NCI-H1436 (cell line): ENCODE measurements around the gene RAMAC.
"Not testable (repeated sequence)": the region's sequence is repeated elsewhere in the genome, so short reads cannot be mapped to it uniquely, and the experiment has no call there.

Experiments
- DNase-seq: peaks from one replicate; lab custom pipeline; 2025; lab: John Stamatoyannopoulos, UW

The RAMAC gene

DNA sequence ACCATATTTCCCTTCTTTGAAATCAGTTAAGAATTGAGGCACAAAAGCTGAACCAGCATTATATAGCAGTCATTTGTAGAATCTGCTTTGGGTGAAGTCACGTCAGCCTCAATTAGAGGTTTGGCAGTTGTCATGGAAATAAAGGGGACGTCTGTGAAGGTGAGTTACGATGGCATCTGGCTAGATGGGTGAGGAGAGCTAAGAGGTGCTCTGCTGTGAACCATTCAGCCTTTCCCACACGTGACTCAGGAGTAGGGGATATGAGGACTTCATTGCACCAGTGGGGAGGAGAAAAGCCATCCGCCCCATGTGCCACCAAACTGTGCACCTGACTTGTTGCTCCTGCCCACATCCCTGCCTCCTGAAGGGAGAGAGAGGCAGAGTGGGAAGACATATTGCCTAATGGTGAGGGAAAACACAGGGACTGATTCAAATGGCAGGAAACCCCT lies 28.2 kb downstream of the RAMAC start:
- DNase-seq = no peak

GRCh38 chr15:83015361-83015760 lies 29.4 kb downstream of the RAMAC start:
- no peak for DNase-seq

DNA sequence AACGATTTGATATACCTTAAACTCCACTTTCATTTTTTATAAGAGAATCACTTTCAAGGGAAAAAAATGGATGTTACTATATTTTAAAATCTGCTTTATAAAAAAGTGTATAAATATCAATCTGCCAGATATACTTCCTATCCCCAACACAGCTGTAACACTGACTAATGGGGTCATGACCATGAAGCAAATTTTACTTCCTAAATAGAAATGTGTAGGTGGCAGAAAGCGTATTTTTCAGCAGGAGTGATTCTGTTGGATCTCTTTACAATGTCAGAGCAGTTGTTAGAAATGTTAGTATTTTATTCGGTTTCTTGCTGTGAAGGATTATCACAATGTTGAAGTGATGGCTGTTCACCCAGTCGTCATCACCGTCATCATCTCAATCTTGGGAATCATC lies 30.9 kb downstream of the RAMAC start:
- DNase-seq = no peak

GRCh38 chr15:83018436-83018835 lies 32.4 kb downstream of the RAMAC start:
- DNase-seq = no peak

GRCh38 chr15:83030021-83030420 lies 44.0 kb downstream of the RAMAC start:
- DNase-seq = no peak

GRCh38 chr15:83031234-83031633 lies 45.2 kb downstream of the RAMAC start:
- not testable (repeated sequence) for DNase-seq

DNA sequence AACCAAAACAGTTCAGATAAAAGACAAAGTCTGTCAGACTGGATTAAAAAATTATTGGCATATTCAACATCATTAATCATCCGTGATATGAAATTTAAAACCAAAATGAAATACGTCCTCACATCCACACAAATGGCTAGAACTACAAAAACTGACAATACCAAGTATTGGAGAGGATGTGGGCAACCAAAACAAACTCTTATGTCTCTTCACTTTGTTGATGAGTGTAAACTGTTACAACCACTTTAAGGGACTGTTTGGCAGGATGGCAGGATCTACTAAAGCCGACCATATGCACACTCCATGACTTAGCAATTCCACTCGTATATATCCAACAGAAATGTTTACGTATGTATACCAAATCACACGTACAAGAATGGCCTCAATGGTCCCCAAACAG lies 50.2 kb downstream of the RAMAC start:
- DNase-seq = no peak

DNA sequence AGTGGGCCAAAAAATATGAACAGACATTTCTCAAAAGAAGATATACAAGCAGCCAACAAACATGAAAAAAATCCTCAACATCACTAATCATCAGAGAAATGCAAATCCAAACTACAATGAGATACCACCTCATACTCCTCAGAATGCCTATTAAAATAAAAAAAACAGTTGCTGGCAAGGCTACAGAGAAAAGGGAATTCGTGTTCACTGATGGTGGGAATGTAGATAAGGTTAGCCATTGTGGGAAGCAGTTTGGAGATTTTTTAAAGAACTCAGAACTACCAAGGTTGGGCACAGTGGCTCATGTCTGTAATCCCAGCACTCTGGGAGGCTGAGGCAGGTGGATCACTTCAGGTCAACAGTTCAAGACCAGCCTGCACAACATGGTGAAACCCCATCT lies 53.2 kb downstream of the RAMAC start:
- DNase-seq = no peak
